Dendritic cell treated with granulocyte-macrophage colony-stimulating factor and Interleukin-4, amounts not matched to agents 40 ng/mL and 50 ng/mL, for 4 days (primary cell): ENCODE measurements around the gene ARHGEF6.
"Not testable (repeated sequence)": the region's sequence is repeated elsewhere in the genome, so short reads cannot be mapped to it uniquely, and the experiment has no call there.

Experiments
- H3K27ac Mint-ChIP-seq: one replicate; pipeline ENCODE4 v1.8.0; 2022; ENCODE audit warnings: mild to moderate bottlenecking, mixed read lengths
- H3K27me3 Mint-ChIP-seq: one replicate; pipeline ENCODE4 v1.8.0; 2022; ENCODE audit warnings: mild to moderate bottlenecking, mixed read lengths
- H3K36me3 Mint-ChIP-seq: one replicate; pipeline ENCODE4 v1.8.0; 2022; ENCODE audit warnings: low read depth, mixed read lengths
- H3K4me1 Mint-ChIP-seq: one replicate; pipeline ENCODE4 v1.8.0; 2022; ENCODE audit warnings: low read depth, mixed read lengths
- H3K4me3 Mint-ChIP-seq: one replicate; pipeline ENCODE4 v1.8.0; 2022; ENCODE audit warnings: mild to moderate bottlenecking, moderate library complexity, mixed read lengths
- H3K9me3 Mint-ChIP-seq: one replicate; pipeline ENCODE4 v1.8.0; 2022; ENCODE audit warnings: mixed read lengths
- intact Hi-C: fragments of 100-400 bp; cut with micrococcal nuclease; formaldehyde crosslinking; loops from one replicate; pipeline ENCODE4 v1.15.0; 2022

ARHGEF6 gene

GRCh38 chrX:136780763-136781162 is at the start of gene ARHGEF6:
Gene ARHGEF6 (minus strand): TSS chrX:136780932. CDS start chrX:136780882, 50 bp downstream.
- peak within 1 kb of the TSS; percentile 71 for H3K4me3 Mint-ChIP-seq
- H3K36me3 Mint-ChIP-seq: no peaks in the 10 kb centered on the region
- H3K27ac Mint-ChIP-seq: peak within 1 kb of the TSS; percentile 92
- H3K27me3 Mint-ChIP-seq: no peaks in the 10 kb centered on the region
- intact Hi-C loops: loop anchor here (10.0 kb wide), 1 partner anchor 74 kb away; no protein-coding TSS in a partner anchor
- H3K9me3 Mint-ChIP-seq: no peaks in the 10 kb centered on the region
- H3K4me1 Mint-ChIP-seq: peaks cover 51% of the 10 kb centered on the region

- intact Hi-C loops: loop anchor here (2.0 kb wide), 1 partner anchor 51 kb away; no protein-coding TSS in a partner anchor
- Mint-ChIP-seq H3K27ac (peak overlapping the region; percentile 65), H3K4me3 (no peak overlapping the region), H3K36me3 (no peaks in the 10 kb centered on the region), H3K27me3 (no peaks in the 10 kb centered on the region), H3K9me3 (no peaks in the 10 kb centered on the region), H3K4me1 (peaks cover 21% of the 10 kb centered on the region)
Measured at GRCh38 chrX:136829413-136829812, 48.7 kb upstream of the ARHGEF6 start.

- Mint-ChIP-seq H3K4me3 (no peak overlapping the region), H3K4me1 (peaks cover 21% of the 10 kb centered on the region), H3K9me3 (no peaks in the 10 kb centered on the region), H3K36me3 (no peaks in the 10 kb centered on the region), H3K27me3 (no peaks in the 10 kb centered on the region), H3K27ac (peak overlapping the region; percentile 65)
- intact Hi-C loops: loop anchor here (2.0 kb wide), 1 partner anchor 50 kb away; no protein-coding TSS in a partner anchor
Measured at GRCh38 chrX:136828830-136829229, 48.1 kb upstream of the ARHGEF6 start.

- no peaks in the 10 kb centered on the region for H3K27me3 Mint-ChIP-seq
- no peak overlapping the region for H3K4me3 Mint-ChIP-seq
- no peak overlapping the region for H3K27ac Mint-ChIP-seq
- H3K9me3 Mint-ChIP-seq: no peaks in the 10 kb centered on the region
- intact Hi-C loops: no loop called here
- no peaks in the 10 kb centered on the region for H3K36me3 Mint-ChIP-seq
- H3K4me1 Mint-ChIP-seq: peaks cover 21% of the 10 kb centered on the region
Measured at GRCh38 chrX:136827026-136827425, 46.3 kb upstream of the ARHGEF6 start.

- Mint-ChIP-seq H3K27me3 (no peaks in the 10 kb centered on the region), H3K9me3 (no peaks in the 10 kb centered on the region), H3K4me3 (no peak overlapping the region), H3K4me1 (peaks cover 21% of the 10 kb centered on the region), H3K36me3 (no peaks in the 10 kb centered on the region), H3K27ac (no peak overlapping the region)
- intact Hi-C loops: no loop called here
Measured at GRCh38 chrX:136825771-136826170, 45.0 kb upstream of the ARHGEF6 start.

- peaks cover 7% of the 10 kb centered on the region for H3K4me1 Mint-ChIP-seq
- H3K36me3 Mint-ChIP-seq: no peaks in the 10 kb centered on the region
- intact Hi-C loops: no loop called here
- no peak overlapping the region for H3K27ac Mint-ChIP-seq
- H3K4me3 Mint-ChIP-seq: no peak overlapping the region
- H3K9me3 Mint-ChIP-seq: no peaks in the 10 kb centered on the region
- no peaks in the 10 kb centered on the region for H3K27me3 Mint-ChIP-seq
Measured at GRCh38 chrX:136823175-136823574, 42.4 kb upstream of the ARHGEF6 start.

GRCh38 chrX:136822337-136823095 is 41.8 kb upstream of the ARHGEF6 start:
- intact Hi-C loops: no loop called here
- H3K27ac Mint-ChIP-seq: no peak overlapping the region
- H3K4me3 Mint-ChIP-seq: no peak overlapping the region
- H3K4me1 Mint-ChIP-seq: peaks cover 6% of the 10 kb centered on the region
- H3K9me3 Mint-ChIP-seq: no peaks in the 10 kb centered on the region
- H3K27me3 Mint-ChIP-seq: no peaks in the 10 kb centered on the region
- no peaks in the 10 kb centered on the region for H3K36me3 Mint-ChIP-seq

GRCh38 chrX:136819756-136820155 is 39.0 kb upstream of the ARHGEF6 start:
- H3K9me3 Mint-ChIP-seq, H3K36me3 Mint-ChIP-seq, H3K27me3 Mint-ChIP-seq, H3K4me3 Mint-ChIP-seq, H3K27ac Mint-ChIP-seq, intact Hi-C loops, H3K4me1 Mint-ChIP-seq: not testable (repeated sequence)

GRCh38 chrX:136819031-136819703 is 38.4 kb upstream of the ARHGEF6 start:
- Mint-ChIP-seq H3K4me1 (no peaks in the 10 kb centered on the region), H3K4me3 (no peak overlapping the region), H3K36me3 (no peaks in the 10 kb centered on the region), H3K27me3 (no peaks in the 10 kb centered on the region), H3K27ac (no peak overlapping the region), H3K9me3 (no peaks in the 10 kb centered on the region)
- intact Hi-C loops: no loop called here

GRCh38 chrX:136816975-136817374 is 36.2 kb upstream of the ARHGEF6 start:
- intact Hi-C loops: no loop called here
- no peaks in the 10 kb centered on the region for H3K36me3 Mint-ChIP-seq
- H3K4me3 Mint-ChIP-seq: no peak overlapping the region
- no peaks in the 10 kb centered on the region for H3K9me3 Mint-ChIP-seq
- H3K4me1 Mint-ChIP-seq: no peaks in the 10 kb centered on the region
- H3K27me3 Mint-ChIP-seq: no peaks in the 10 kb centered on the region
- H3K27ac Mint-ChIP-seq: no peak overlapping the region

- Mint-ChIP-seq H3K27me3 (no peaks in the 10 kb centered on the region), H3K36me3 (no peaks in the 10 kb centered on the region), H3K4me3 (no peak overlapping the region), H3K4me1 (no peaks in the 10 kb centered on the region), H3K9me3 (no peaks in the 10 kb centered on the region), H3K27ac (no peak overlapping the region)
- intact Hi-C loops: no loop called here
Measured at GRCh38 chrX:136814847-136815750, 34.4 kb upstream of the ARHGEF6 start.

- Mint-ChIP-seq H3K9me3 (no peaks in the 10 kb centered on the region), H3K4me1 (no peaks in the 10 kb centered on the region), H3K27me3 (no peaks in the 10 kb centered on the region), H3K27ac (no peak overlapping the region), H3K36me3 (no peaks in the 10 kb centered on the region), H3K4me3 (no peak overlapping the region)
- intact Hi-C loops: no loop called here
Measured at GRCh38 chrX:136812286-136812685, 31.6 kb upstream of the ARHGEF6 start.

- no peaks in the 10 kb centered on the region for H3K4me1 Mint-ChIP-seq
- H3K27ac Mint-ChIP-seq: no peak overlapping the region
- H3K4me3 Mint-ChIP-seq: no peak overlapping the region
- no peaks in the 10 kb centered on the region for H3K9me3 Mint-ChIP-seq
- no peaks in the 10 kb centered on the region for H3K36me3 Mint-ChIP-seq
- intact Hi-C loops: no loop called here
- H3K27me3 Mint-ChIP-seq: no peaks in the 10 kb centered on the region
Measured at GRCh38 chrX:136810493-136810892, 29.8 kb upstream of the ARHGEF6 start.
